Activated naive CD4-positive, alpha-beta T cell treated with anti-CD3 and anti-CD28 coated beads, Interleukin-2, amount 50 U/mL, for 24 hours (primary cell): ENCODE measurements around the gene SPATA3.
"Not testable (repeated sequence)": the region's sequence is repeated elsewhere in the genome, so short reads cannot be mapped to it uniquely, and the experiment has no call there.

Experiments used
- H3K27ac Mint-ChIP-seq: one replicate; pipeline ENCODE4 v1.8.0; 2021; ENCODE audit warnings: mild to moderate bottlenecking, mixed read lengths
- H3K27me3 Mint-ChIP-seq: one replicate; pipeline ENCODE4 v1.8.0; 2021; ENCODE audit warnings: mixed read lengths
- H3K36me3 Mint-ChIP-seq: one replicate; pipeline ENCODE4 v1.8.0; 2021; ENCODE audit warnings: mixed read lengths
- H3K4me1 Mint-ChIP-seq: one replicate; pipeline ENCODE4 v1.8.0; 2021; ENCODE audit warnings: mixed read lengths
- H3K4me3 Mint-ChIP-seq: one replicate; pipeline ENCODE4 v1.8.0; 2021; ENCODE audit warnings: mild to moderate bottlenecking, mixed read lengths
- H3K9me3 Mint-ChIP-seq: one replicate; pipeline ENCODE4 v1.8.0; 2021; ENCODE audit warnings: mixed read lengths

SPATA3 gene

DNA sequence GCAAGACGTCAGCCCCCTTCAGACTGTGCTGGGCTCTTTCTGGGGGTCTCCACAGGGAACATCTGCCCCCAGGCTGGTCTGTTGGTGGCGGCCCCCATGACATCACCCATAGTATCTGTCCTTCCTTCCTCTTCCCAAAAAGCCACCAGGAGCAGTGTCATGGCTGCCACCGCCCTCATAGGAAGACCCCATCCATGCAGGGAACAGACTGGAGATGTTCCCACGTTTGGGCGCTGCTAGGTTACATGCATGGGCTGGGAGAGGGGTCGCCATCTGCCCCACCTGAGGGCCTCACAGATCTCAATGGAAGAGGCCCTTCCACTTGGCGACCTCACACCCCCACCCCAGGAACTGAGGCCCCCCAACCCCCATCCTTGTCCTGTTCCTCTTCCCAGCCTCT, 5.1 kb downstream of the SPATA3 start:
- H3K27ac Mint-ChIP-seq, result no peak overlapping the region
- H3K27me3 Mint-ChIP-seq, result peaks cover 16% of the 10 kb centered on the region

DNA sequence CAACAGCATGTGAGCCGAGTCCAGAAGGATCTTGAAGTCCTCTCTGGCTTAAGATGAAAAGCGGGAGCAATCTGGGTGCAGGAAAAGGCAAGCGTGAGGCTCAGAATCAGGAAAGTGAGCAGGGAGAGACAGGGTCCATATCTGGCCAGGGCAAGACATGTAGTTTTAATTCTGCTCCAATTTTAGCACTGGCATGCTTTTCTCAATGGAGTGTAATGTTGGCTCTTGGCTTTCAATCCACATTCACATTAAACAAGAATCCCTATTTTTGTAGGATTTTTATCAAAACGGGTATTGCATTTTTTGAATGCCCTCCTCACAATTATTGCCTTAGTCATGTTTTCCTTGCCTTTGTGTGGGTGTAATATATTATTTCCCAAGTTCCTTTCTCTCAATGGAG, 6.0 kb downstream of the SPATA3 start:
- H3K27ac Mint-ChIP-seq, result no peak overlapping the region
- peaks cover 2% of the 10 kb centered on the region for H3K36me3 Mint-ChIP-seq
- H3K27me3 Mint-ChIP-seq, result peaks cover 16% of the 10 kb centered on the region
- no peaks in the 10 kb centered on the region for H3K4me1 Mint-ChIP-seq
- no peak overlapping the region for H3K4me3 Mint-ChIP-seq
- peaks cover 7% of the 10 kb centered on the region for H3K9me3 Mint-ChIP-seq

More for the DNA sequence above, 5.1 kb downstream of the SPATA3 start:
- Mint-ChIP-seq H3K9me3 (peaks cover 7% of the 10 kb centered on the region), H3K4me1 (no peaks in the 10 kb centered on the region), H3K4me3 (no peak overlapping the region), H3K36me3 (peaks cover 2% of the 10 kb centered on the region)

DNA sequence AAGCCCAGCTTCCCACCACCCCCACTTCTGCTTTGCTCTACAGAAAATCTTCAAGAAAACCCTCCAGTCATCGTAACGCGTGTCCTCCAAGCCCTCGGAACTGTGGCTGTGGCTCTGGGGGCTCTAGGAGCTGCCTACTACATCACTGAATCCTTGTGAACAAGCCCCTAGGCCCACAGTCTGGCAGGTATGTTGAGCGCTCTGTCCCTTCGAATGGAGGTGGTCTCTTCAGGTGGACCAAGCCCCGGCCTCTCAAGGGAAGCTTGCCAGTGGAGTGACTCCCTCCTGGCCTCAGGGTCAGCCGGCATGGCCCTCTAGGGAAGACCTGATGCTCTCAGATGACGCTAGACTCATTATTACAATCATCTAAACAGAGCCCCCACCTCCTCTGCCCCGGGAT, 6.7 kb downstream of the SPATA3 start:
- Mint-ChIP-seq H3K27ac (no peak overlapping the region), H3K36me3 (peaks cover 2% of the 10 kb centered on the region), H3K4me1 (no peaks in the 10 kb centered on the region), H3K4me3 (no peak overlapping the region), H3K27me3 (peaks cover 16% of the 10 kb centered on the region), H3K9me3 (peaks cover 7% of the 10 kb centered on the region)

DNA sequence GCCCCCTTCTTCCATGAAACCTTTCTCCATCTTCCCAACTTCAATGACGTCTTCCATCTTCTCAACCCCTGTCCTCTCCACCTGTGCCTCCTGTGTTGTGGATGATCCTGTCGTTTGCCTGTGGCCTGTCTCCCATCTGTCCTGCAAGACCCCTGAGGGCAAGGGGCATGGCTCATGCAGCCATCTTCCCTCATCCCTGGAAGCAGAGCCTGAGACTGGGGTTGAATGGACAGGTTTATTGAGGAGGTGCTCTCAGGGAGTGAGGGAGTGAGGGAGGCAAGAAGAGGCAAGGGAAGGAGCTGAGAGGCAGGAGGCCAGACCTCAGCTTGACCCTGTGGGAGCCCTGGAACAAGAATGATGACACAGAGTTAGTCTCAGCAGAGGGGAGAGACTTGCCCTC, 7.3 kb downstream of the SPATA3 start:
- H3K36me3 Mint-ChIP-seq, result peaks cover 2% of the 10 kb centered on the region
- H3K4me1 Mint-ChIP-seq, result no peaks in the 10 kb centered on the region
- H3K9me3 Mint-ChIP-seq, result peaks cover 7% of the 10 kb centered on the region
- no peak overlapping the region for H3K27ac Mint-ChIP-seq
- H3K4me3 Mint-ChIP-seq, result no peak overlapping the region
- peaks cover 14% of the 10 kb centered on the region for H3K27me3 Mint-ChIP-seq

DNA sequence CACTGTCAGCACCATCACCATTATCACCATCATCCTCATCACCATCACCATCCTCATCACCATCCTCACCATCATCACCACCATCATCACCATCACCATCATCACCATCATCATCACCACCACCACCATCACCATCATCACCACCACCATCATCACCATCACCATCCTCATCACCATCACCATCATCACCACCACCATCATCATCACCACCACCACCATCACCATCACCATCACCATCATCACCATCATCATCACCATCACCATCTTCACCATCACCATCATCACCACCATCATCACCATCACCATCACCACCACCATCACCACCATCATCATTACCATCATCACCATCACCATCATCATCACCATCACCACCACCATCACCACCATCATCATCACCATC, 9.0 kb downstream of the SPATA3 start:
- peaks cover 12% of the 10 kb centered on the region for H3K27me3 Mint-ChIP-seq
- not testable (repeated sequence) for H3K4me3 Mint-ChIP-seq, H3K36me3 Mint-ChIP-seq, H3K27ac Mint-ChIP-seq, H3K9me3 Mint-ChIP-seq, H3K4me1 Mint-ChIP-seq

DNA sequence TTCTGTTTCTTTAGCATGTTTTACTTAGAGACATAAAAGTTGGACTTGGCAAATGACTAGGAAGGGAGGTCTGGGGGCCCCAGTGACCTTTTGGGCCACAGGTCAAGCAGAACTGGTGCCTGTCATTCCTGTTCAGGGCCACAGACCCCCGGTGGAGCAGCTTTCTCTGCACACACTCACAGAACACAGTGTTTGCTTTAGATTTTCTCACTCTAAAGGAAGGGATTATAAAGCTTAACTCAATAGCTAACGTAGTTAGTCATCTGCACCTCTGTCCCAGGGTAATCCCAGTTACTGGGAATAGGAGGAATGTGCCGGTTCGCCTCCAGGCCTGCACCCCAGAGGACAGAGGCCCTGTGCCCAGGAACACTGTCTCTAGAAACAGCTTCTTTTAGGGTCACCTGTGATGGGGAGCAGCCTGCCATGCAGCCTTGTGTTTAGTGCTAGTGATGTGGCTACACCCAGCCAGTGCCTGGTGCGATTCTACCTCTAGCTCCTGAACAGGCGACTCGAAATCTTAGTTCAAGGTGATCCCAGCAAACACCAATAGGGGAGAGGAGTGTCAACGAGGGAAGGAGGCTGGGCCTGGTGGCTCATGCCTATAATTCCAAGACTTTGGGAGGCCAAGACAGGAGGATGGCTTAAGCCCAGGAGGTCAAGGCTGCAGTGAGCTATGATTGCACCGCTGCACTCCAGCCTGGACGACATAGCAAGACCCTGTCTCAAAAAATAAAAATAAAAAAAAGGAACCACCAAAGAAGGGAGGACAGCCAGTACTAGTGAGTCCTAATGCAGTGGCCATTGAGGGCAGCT, 11.6 kb downstream of the SPATA3 start:
- Mint-ChIP-seq H3K36me3 (peaks cover 2% of the 10 kb centered on the region), H3K27me3 (peaks cover 7% of the 10 kb centered on the region), H3K27ac (no peak overlapping the region), H3K4me3 (no peak overlapping the region), H3K4me1 (no peaks in the 10 kb centered on the region), H3K9me3 (peaks cover 7% of the 10 kb centered on the region)

DNA sequence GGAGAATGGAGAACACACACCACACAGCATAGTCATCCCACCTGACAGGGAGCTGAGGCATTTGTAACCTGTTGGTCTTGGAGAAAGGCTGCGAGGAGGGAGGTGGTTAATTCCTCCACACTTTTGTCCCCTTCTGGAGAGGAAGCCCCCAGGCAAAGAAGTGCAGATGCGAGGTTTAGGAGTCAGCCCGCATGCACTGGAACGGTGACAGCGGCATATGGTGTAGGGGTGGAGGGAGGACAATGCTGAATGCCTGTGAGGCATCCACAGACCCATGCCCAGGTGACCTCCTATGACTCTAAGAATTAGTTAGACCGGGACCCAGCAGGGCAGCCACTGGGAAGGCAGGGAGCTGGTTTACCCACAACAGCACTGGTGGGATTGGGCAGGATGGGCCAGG, 12.2 kb downstream of the SPATA3 start:
- H3K27me3 Mint-ChIP-seq, result peaks cover 8% of the 10 kb centered on the region
- H3K9me3 Mint-ChIP-seq, result peaks cover 7% of the 10 kb centered on the region
- H3K4me3 Mint-ChIP-seq, result no peak overlapping the region
- no peak overlapping the region for H3K27ac Mint-ChIP-seq
- no peaks in the 10 kb centered on the region for H3K4me1 Mint-ChIP-seq
- peaks cover 2% of the 10 kb centered on the region for H3K36me3 Mint-ChIP-seq

DNA sequence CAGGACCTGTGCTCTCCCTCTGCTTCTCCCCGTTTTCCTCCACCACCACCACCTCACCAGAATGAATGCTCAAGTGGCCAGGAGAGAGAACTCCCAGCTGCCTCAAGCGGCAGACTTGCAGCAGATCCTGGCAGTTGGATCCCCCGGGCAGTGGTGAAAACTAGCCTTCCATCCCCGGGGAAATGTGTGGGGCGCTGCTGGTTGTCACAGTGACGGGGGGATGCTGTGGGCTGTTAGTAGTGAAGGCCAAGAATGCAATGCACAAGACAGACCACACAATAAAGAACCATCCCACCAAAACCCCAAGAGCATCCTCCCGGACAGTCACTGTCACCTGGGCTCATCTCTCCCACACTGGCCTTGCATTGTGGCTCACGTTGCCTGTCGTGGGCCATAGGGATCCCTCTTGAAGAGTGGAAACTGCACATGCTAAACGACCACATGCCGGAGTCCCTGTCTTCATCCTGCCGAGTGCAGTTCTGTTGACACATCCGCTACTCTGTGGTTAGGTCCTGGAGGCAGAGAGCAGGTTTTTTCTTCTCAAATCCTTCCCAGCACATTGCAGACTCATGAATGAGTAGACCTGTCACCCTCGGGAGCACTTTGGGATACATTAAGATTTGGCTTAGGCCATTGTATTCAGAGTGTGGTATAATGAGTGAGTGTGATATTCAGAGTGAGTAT, 13.5 kb downstream of the SPATA3 start:
- Mint-ChIP-seq H3K36me3 (peaks cover 2% of the 10 kb centered on the region), H3K9me3 (peaks cover 7% of the 10 kb centered on the region), H3K4me3 (no peak overlapping the region), H3K4me1 (no peaks in the 10 kb centered on the region), H3K27me3 (peaks cover 7% of the 10 kb centered on the region), H3K27ac (no peak overlapping the region)

DNA sequence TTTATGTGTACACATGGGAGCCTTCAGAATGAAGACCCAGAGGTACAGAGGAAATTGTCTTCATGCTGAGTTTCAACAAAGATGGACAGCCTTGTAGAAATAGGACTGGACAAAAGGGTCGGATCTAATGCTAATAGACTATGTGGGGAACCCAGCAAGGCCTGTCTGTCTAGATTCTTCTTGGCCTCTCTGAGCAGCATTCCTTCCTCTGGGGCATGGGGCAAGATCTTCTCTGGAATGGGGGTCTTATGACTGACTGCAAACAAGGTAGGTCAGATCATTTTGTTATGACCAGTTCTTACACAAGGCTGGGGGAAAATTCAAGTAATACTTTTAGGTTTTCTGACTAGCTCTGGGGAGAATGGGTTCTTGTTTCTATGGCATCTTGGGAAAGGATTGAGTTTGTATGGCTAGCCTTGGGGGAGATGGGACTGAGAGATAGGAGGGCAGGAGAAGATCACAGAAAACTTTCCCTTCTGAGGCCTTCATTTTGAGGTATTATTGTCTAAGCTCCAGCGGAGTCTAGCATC, 14.3 kb downstream of the SPATA3 start:
- Mint-ChIP-seq H3K4me1 (no peaks in the 10 kb centered on the region), H3K36me3 (no peaks in the 10 kb centered on the region), H3K9me3 (peaks cover under 1% of the 10 kb centered on the region), H3K27me3 (peaks cover 10% of the 10 kb centered on the region), H3K4me3 (no peak overlapping the region), H3K27ac (no peak overlapping the region)

DNA sequence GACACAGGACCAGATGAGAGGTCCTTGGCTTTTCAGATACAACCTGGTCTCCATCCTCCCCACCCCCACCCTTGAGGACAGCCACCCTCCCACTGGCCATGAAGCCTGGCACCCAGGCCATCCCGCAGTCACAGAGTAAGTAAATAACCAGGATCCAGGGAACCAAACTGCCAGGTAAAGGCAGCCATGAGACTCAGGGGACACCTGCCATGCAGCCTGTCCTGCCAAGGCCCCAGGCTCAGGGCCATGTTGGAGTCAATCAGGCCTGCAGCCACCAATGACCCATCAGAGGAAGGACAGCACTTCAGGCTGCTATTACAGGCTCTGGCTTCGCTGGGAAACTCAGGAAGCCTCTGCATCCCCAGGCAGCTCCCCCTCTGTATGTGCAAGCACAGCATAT, 15.6 kb downstream of the SPATA3 start:
- H3K4me1 Mint-ChIP-seq, result no peaks in the 10 kb centered on the region
- no peak overlapping the region for H3K27ac Mint-ChIP-seq
- H3K36me3 Mint-ChIP-seq, result no peaks in the 10 kb centered on the region
- no peak overlapping the region for H3K4me3 Mint-ChIP-seq
- H3K27me3 Mint-ChIP-seq, result peaks cover 10% of the 10 kb centered on the region
- no peaks in the 10 kb centered on the region for H3K9me3 Mint-ChIP-seq

DNA sequence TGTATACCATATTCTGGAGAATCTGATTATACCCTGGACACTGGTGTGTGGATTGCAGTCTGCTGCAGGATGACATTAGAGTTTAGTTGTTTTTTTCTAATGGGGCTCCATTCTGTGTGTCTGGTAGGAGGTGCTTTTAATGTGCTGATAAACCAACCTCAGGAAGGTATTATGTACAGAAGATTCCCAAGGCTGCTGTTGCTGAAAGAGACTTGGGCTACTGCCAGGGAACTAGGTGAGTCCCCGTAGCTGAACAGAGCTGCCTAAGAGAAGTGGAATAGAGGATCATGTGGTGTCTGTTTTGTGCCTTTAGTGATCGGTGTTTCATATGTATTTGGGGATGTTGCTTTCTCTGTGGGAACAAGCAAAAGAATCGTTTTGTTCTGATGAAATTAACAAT, 16.5 kb downstream of the SPATA3 start:
- no peak overlapping the region for H3K27ac Mint-ChIP-seq
- no peaks in the 10 kb centered on the region for H3K9me3 Mint-ChIP-seq
- H3K4me3 Mint-ChIP-seq, result no peak overlapping the region
- H3K4me1 Mint-ChIP-seq, result no peaks in the 10 kb centered on the region
- peaks cover 1% of the 10 kb centered on the region for H3K36me3 Mint-ChIP-seq
- peaks cover 16% of the 10 kb centered on the region for H3K27me3 Mint-ChIP-seq

DNA sequence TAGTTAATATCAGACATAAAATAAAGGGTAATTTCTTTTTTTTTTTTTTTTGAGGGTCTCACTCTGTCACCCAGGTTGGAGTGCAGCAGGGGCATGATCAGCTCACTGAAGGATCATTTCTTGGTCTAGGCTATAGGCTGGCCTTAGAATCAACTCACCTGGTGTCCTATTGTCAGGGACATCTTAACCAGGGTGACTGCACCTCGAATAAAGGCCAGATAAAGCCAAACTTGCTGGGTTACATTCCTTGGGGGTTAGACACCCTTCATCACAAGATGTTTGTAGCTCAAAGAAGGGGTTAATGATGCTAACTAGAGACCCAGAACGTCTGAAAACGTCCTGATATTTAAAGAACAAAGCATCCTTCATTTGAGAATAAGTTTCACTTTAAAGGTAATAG, 17.9 kb downstream of the SPATA3 start:
- Mint-ChIP-seq H3K4me3 (no peak overlapping the region), H3K36me3 (peaks cover 1% of the 10 kb centered on the region), H3K27me3 (peaks cover 17% of the 10 kb centered on the region), H3K27ac (no peak overlapping the region), H3K4me1 (no peaks in the 10 kb centered on the region), H3K9me3 (no peaks in the 10 kb centered on the region)

DNA sequence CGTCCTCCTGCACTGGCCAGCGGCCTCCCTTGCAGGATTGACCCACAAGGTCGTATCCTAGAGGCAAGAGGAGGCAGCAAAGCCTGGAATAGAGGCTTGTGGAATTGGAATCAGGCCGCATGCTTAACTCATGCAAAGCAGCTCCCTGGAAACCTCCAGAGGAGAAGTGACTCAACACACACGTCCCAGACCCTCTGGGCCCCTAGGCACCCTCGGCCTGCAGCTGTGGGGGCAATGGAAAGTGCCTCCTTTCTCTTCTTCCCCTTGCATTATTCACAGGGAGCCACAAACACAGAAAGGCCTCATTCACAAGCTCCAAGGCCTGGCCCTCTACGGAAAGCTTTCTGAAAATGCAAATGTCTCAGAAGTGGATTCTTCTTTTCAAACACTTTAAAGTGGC, 19.6 kb downstream of the SPATA3 start:
- Mint-ChIP-seq H3K36me3 (peaks cover 1% of the 10 kb centered on the region), H3K27ac (no peak overlapping the region), H3K27me3 (peaks cover 12% of the 10 kb centered on the region), H3K4me1 (no peaks in the 10 kb centered on the region), H3K4me3 (no peak overlapping the region), H3K9me3 (no peaks in the 10 kb centered on the region)

DNA sequence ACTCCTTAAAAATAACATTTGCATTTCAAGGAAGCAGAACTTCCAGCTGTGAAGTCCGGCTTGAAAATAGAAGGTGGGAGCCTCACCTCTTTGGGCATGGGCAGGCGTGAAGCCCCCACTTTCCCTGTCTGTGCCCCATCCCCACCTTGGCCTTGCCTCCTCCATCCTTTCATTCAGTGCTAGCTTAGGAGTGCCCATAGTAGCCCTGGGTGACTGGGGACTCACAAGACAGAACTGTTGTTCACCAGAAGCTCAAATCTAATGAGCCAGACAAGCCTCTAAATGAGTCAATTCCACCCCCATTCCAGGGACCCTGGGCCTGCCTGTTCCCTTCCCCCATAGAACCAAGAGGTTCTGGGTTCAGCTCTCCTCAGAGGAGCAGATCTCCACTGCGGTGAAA, 20.0 kb downstream of the SPATA3 start:
- H3K4me3 Mint-ChIP-seq, result no peak overlapping the region
- H3K9me3 Mint-ChIP-seq, result no peaks in the 10 kb centered on the region
- no peak overlapping the region for H3K27ac Mint-ChIP-seq
- H3K36me3 Mint-ChIP-seq, result peaks cover 1% of the 10 kb centered on the region
- H3K27me3 Mint-ChIP-seq, result peaks cover 12% of the 10 kb centered on the region
- H3K4me1 Mint-ChIP-seq, result no peaks in the 10 kb centered on the region

DNA sequence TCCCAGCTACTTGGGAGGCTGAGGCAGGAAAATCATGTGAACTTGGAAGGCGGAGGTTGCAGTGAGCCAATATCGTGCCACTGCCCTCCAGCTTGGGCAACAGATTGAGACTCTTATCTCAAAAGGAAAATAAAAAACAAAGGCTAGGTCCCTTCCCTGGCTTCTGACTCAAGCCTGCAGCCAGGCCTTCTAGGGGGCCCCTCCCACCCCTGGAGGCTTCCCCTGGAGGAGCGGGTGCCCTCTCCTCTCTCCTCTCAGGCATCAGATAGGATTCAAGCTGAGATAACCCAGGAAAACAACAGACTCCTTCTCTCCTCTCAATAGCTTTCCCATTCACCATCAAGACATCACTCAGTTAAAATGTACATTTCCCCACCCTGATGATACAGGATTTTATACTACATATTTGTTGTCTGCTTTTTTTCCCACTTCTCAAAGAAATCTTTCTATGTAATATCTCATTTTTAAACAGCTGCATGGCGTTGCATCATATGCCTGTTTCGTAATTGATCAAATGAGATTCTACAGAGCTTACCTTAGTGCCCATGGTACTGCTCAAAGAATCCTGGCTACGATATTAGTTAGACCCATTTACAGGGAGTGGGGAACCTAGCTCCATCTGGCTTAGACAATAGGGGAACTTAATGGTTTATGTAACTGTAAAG, 20.8 kb downstream of the SPATA3 start:
- no peak overlapping the region for H3K27ac Mint-ChIP-seq
- peaks cover 12% of the 10 kb centered on the region for H3K27me3 Mint-ChIP-seq
- H3K9me3 Mint-ChIP-seq, result no peaks in the 10 kb centered on the region
- H3K4me3 Mint-ChIP-seq, result no peak overlapping the region
- peaks cover 1% of the 10 kb centered on the region for H3K36me3 Mint-ChIP-seq
- H3K4me1 Mint-ChIP-seq, result no peaks in the 10 kb centered on the region

DNA sequence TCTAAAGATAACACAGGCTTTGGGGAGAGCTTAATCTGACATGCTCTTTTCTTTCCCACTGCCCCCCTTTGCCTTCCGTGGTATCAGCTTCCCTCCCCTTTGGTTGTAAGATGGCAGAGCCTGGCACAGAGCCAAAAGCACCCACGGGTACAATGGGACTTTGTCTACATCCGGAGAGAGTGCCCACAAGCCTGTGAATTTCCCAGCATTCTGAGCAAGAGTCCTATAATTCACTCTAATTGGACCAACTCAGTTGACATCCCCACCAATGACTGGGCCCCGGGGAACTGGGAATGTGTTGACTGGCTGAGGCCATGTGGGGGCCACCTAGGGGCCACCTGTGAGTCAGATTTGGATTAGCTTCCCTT, 21.3 kb downstream of the SPATA3 start:
- no peak overlapping the region for H3K27ac Mint-ChIP-seq
- H3K36me3 Mint-ChIP-seq, result peaks cover 1% of the 10 kb centered on the region
- H3K4me3 Mint-ChIP-seq, result no peak overlapping the region
- no peaks in the 10 kb centered on the region for H3K4me1 Mint-ChIP-seq
- H3K27me3 Mint-ChIP-seq, result peaks cover 12% of the 10 kb centered on the region
- no peaks in the 10 kb centered on the region for H3K9me3 Mint-ChIP-seq
